Activated B cell treated with CpG ODN at 0.5 μM for 24 hours (primary cell): ENCODE measurements around the gene IFNG. TPM values are rescaled to one million over a fixed set of nuclear protein-coding genes. Genes with fewer than 3 reads are reported as not detected.

Experiments
- ATAC-seq: fragments of 200-7000 bp; cut with Tn5 transposase; one replicate; pipeline ENCODE4 v1.10.0; 2021; ENCODE audit warnings: low read depth, mild to moderate bottlenecking, moderate library complexity
- CTCF ChIA-PET: fragments of 350-600 bp; sonication (Branson Sonifier 250); formaldehyde crosslinking; loops from one replicate; lab custom pipeline; 2021; ENCODE audit warnings: antibody characterized with exemption; lab: Charles Lee
- POLR2A ChIA-PET: fragments of 350-600 bp; sonication (Branson Sonifier 250); formaldehyde crosslinking; loops from one replicate; lab custom pipeline; 2021; ENCODE audit warnings: antibody characterized with exemption; lab: Charles Lee
- DNase-seq: peaks from one replicate; pipeline ENCODE4 v3.0.0; 2022
- H3K27ac Mint-ChIP-seq: one replicate; pipeline ENCODE4 v1.8.0; 2020; ENCODE audit warnings: mixed read lengths
- H3K27me3 Mint-ChIP-seq: one replicate; pipeline ENCODE4 v1.8.0; 2021; ENCODE audit warnings: mixed read lengths
- H3K36me3 Mint-ChIP-seq: one replicate; pipeline ENCODE4 v1.8.0; 2021; ENCODE audit warnings: low read depth, mixed read lengths
- H3K4me1 Mint-ChIP-seq: one replicate; pipeline ENCODE4 v1.8.0; 2021; ENCODE audit warnings: mixed read lengths
- H3K4me3 Mint-ChIP-seq: one replicate; pipeline ENCODE4 v1.8.0; 2020; ENCODE audit warnings: mild to moderate bottlenecking, mixed read lengths
- H3K9me3 Mint-ChIP-seq: one replicate; pipeline ENCODE4 v1.8.0; 2020; ENCODE audit warnings: mixed read lengths
- CTCF ChIP-seq: fragments of 200-600 bp; IDR thresholded peaks from one replicate; pipeline ENCODE4 v1.8.0; 2022; ENCODE audit warnings: antibody characterized with exemption, mild to moderate bottlenecking
- intact Hi-C: fragments of 100-400 bp; cut with micrococcal nuclease; formaldehyde crosslinking; loops from one replicate; pipeline ENCODE4 v1.15.1; 2024
- total RNA-seq: library from RNA; stranded (reverse); gene quantifications from 2 replicates; pipeline ENCODE4 v1.2.3, GENCODE V29; 2022

IFNG gene
- total RNA-seq, 1 donor from 2014 or later, result not detected

- intact Hi-C loops, result no loop called here
- CTCF ChIA-PET, result no interaction called here
- Mint-ChIP-seq H3K36me3 (no peaks in the 10 kb centered on the region), H3K4me3 (no peak overlapping the region), H3K27ac (no peak overlapping the region), H3K9me3 (no peaks in the 10 kb centered on the region), H3K27me3 (no peaks in the 10 kb centered on the region), H3K4me1 (no peaks in the 10 kb centered on the region)
- DNase-seq (no peak), ATAC-seq (no peak)
- TF ChIP-seq CTCF, result no peak
- POLR2A ChIA-PET, result no interaction called here
Measured at GRCh38 chr12:68119250-68119649, 40.3 kb downstream of the IFNG start.

DNA sequence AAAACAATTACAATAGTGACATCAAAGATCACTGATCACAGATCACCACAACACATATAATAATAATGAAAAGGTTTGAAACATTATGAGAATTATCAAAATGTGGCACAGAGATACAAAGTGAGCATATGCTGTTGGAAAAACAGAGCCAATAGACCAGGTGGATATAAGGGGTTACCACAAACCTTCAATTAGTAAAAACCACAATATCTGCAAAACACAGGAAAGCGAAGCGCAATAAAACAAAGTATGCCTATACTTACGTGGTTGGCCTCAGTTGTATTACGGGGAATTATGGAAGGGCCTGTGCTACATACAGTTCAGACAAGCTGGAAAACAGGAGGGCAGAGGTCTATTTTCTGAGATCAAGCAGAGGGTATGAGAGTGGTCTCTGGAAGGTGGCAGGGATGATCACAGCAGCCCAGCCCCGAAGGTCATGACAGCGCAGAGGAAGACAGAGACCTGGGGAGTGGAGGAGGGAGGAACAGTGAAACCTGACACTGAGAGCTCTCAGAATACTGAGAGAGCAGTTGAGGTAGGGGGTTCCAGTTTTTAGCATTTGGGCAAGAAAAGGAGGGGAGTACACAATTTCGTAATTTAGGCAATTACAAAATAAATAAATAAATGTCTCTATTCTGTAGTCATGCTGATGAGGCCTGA lies 41.3 kb downstream of the IFNG start:
- ATAC-seq, result no peak
- H3K27ac Mint-ChIP-seq, result no peak overlapping the region
- TF ChIP-seq CTCF, result no peak
- H3K27me3 Mint-ChIP-seq, result no peaks in the 10 kb centered on the region
- intact Hi-C loops, result no loop called here
- no peaks in the 10 kb centered on the region for H3K4me1 Mint-ChIP-seq
- DNase-seq, result no peak
- H3K9me3 Mint-ChIP-seq, result no peaks in the 10 kb centered on the region
- ChIA-PET CTCF (no interaction called here), POLR2A (no interaction called here)
- H3K4me3 Mint-ChIP-seq, result no peak overlapping the region
- no peaks in the 10 kb centered on the region for H3K36me3 Mint-ChIP-seq

GRCh38 chr12:68117661-68118060 lies 41.9 kb downstream of the IFNG start:
- no peaks in the 10 kb centered on the region for H3K9me3 Mint-ChIP-seq
- POLR2A ChIA-PET, result no interaction called here
- ATAC-seq (no peak), DNase-seq (no peak)
- intact Hi-C loops, result no loop called here
- H3K27ac Mint-ChIP-seq, result no peak overlapping the region
- H3K36me3 Mint-ChIP-seq, result no peaks in the 10 kb centered on the region
- no peaks in the 10 kb centered on the region for H3K27me3 Mint-ChIP-seq
- H3K4me3 Mint-ChIP-seq, result no peak overlapping the region
- H3K4me1 Mint-ChIP-seq, result no peaks in the 10 kb centered on the region
- CTCF ChIA-PET, result no interaction called here
- TF ChIP-seq CTCF, result no peak

DNA sequence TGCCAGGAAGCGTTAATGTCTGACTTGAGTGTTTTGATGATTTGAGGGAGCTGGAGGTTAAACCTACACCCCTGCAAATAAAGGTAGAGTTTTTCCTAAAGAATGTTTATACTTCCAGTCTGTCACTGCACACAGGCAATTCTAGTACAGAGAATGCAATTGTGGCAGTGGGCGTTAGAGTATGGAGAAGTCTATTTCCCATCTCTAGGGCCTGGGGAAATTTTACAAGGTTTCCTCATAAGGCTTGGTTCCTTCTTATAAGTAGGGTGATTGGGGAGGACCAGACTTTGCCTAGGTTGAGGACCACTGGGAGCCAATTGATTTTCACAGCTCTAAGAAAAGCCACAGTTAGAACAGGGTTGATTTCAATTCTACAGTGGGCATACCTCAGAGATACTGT lies 44.3 kb downstream of the IFNG start:
- no peak for DNase-seq
- Mint-ChIP-seq H3K36me3 (no peaks in the 10 kb centered on the region), H3K4me3 (no peak overlapping the region), H3K27me3 (no peaks in the 10 kb centered on the region), H3K27ac (no peak overlapping the region), H3K9me3 (no peaks in the 10 kb centered on the region), H3K4me1 (no peaks in the 10 kb centered on the region)
- no peak for ATAC-seq
- intact Hi-C loops, result no loop called here
- ChIA-PET POLR2A (no interaction called here), CTCF (no interaction called here)
- TF ChIP-seq CTCF, result no peak

- H3K9me3 Mint-ChIP-seq, result no peaks in the 10 kb centered on the region
- ChIA-PET POLR2A (no interaction called here), CTCF (no interaction called here)
- H3K4me1 Mint-ChIP-seq, result no peaks in the 10 kb centered on the region
- H3K27ac Mint-ChIP-seq, result no peak overlapping the region
- ATAC-seq, result no peak
- intact Hi-C loops, result no loop called here
- H3K4me3 Mint-ChIP-seq, result no peak overlapping the region
- no peaks in the 10 kb centered on the region for H3K27me3 Mint-ChIP-seq
- no peaks in the 10 kb centered on the region for H3K36me3 Mint-ChIP-seq
- no peak for DNase-seq
- no peak for TF ChIP-seq CTCF
Measured at GRCh38 chr12:68114606-68115005, 44.9 kb downstream of the IFNG start.
